PC-3 (cell line): ENCODE data around the gene POLR2E. TPM values are rescaled to one million over a fixed set of nuclear protein-coding genes. Genes with fewer than 3 reads are reported as not detected.

Experiments
- ATAC-seq: fragments of 200-7000 bp; cut with Tn5 transposase; 2 replicates; pipeline ENCODE4 v1.9.1; 2020; ENCODE audit warnings: mild to moderate bottlenecking, moderate library complexity
- BruUV-seq: library from RNA; stranded (reverse); fragments of 400-500 nt; replicated peaks from 2 replicates; lab custom pipeline; 2021; lab: Mats Ljungman, UMichigan
- CTCF ChIA-PET: fragments of 300-600 bp; sonication (Branson Sonifier 250); formaldehyde crosslinking; loops from one replicate; lab custom pipeline; 2022; ENCODE audit warnings: antibody characterized with exemption; lab: Charles Lee
- POLR2A ChIA-PET: fragments of 300-600 bp; sonication (Branson Sonifier 250); formaldehyde crosslinking; loops from one replicate; lab custom pipeline; 2022; ENCODE audit warnings: antibody characterized with exemption; ENCODE audit not compliant: unreplicated experiment; lab: Charles Lee
- DNase-seq: peaks from one replicate; pipeline ENCODE4 v3.0.0-alpha.2; 2015
- H2AFZ ChIP-seq: fragments of 300-600 bp; sonication (generic); 2 replicates; pipeline ENCODE4 v1.6.0; 2016; ENCODE audit warnings: antibody characterized with exemption, low read length
- H3F3A ChIP-seq: fragments of 300-600 bp; sonication (generic); one replicate; pipeline ENCODE4 v1.6.0; 2017; ENCODE audit warnings: antibody characterized with exemption, low read length, control low read depth, mild to moderate bottlenecking; ENCODE audit not compliant: unreplicated experiment
- H3K27ac ChIP-seq: fragments of 300-600 bp; sonication (generic); 2 replicates; pipeline ENCODE4 v1.5.1; 2016; ENCODE audit warnings: mild to moderate bottlenecking, low read length
- H3K27me3 ChIP-seq: fragments of 300-600 bp; sonication (generic); 2 replicates; pipeline ENCODE4 v1.6.1; 2016; ENCODE audit warnings: low read length, mixed read lengths
- H3K36me3 ChIP-seq: fragments of 300-600 bp; sonication (generic); 2 replicates; pipeline ENCODE4 v1.6.1; 2016; ENCODE audit warnings: low read depth, mixed run types, low read length, mixed read lengths
- H3K4me1 ChIP-seq: fragments of 300-600 bp; sonication (generic); 2 replicates; pipeline ENCODE4 v1.5.1; 2016; ENCODE audit warnings: low read length; ENCODE audit not compliant: insufficient read depth
- H3K4me2 ChIP-seq: fragments of 300-600 bp; sonication (generic); 2 replicates; pipeline ENCODE4 v1.6.0; 2016; ENCODE audit warnings: low read length
- H3K4me3 ChIP-seq: fragments of 300-600 bp; sonication (generic); 2 replicates; pipeline ENCODE4 v1.5.1; 2016; ENCODE audit warnings: mild to moderate bottlenecking, low read length, mixed read lengths
- H3K79me2 ChIP-seq: fragments of 300-600 bp; sonication (generic); 2 replicates; pipeline ENCODE4 v1.6.1; 2017; ENCODE audit warnings: low read length, mixed read lengths
- H3K9ac ChIP-seq: fragments of 300-600 bp; sonication (generic); 2 replicates; pipeline ENCODE4 v1.6.0; 2016; ENCODE audit warnings: mild to moderate bottlenecking, low read length
- H3K9me2 ChIP-seq: fragments of 300-600 bp; sonication (generic); replicated peaks from 2 replicates; pipeline ENCODE4 v1.6.1; 2016; ENCODE audit warnings: mixed run types, low read length, mixed read lengths
- H3K9me3 ChIP-seq: fragments of 300-600 bp; sonication (generic); 2 replicates; pipeline ENCODE4 v1.6.1; 2016; ENCODE audit warnings: low read length, mixed read lengths
- H4K20me1 ChIP-seq: fragments of 300-600 bp; sonication (generic); 2 replicates; pipeline ENCODE4 v1.6.1; 2016; ENCODE audit warnings: low read length, mixed read lengths
- CTCF ChIP-seq: fragments of 300-600 bp; sonication (generic); conservative IDR thresholded peaks from 2 replicates; pipeline ENCODE4 v1.5.1; 2017; ENCODE audit warnings: antibody characterized with exemption, low read depth, mild to moderate bottlenecking, low read length
- EZH2 ChIP-seq: fragments of 300-600 bp; sonication (generic); IDR thresholded peaks from one replicate; pipeline ENCODE4 v1.6.1; 2017; ENCODE audit warnings: antibody characterized with exemption, mild to moderate bottlenecking, low read length; ENCODE audit not compliant: unreplicated experiment
- EZH2phosphoT487 ChIP-seq: fragments of 300-600 bp; sonication (generic); IDR thresholded peaks from 2 replicates; pipeline ENCODE4 v1.6.1; 2018; ENCODE audit warnings: mild to moderate bottlenecking, antibody characterized with exemption, low read length, borderline replicate concordance
- intact Hi-C: fragments of 100-400 bp; cut with micrococcal nuclease; formaldehyde crosslinking; loops from 2 replicates; pipeline ENCODE4 v1.9.0; 2023
- total RNA-seq: library from RNA; depleted of rRNA; stranded (reverse); fragments of >200 nt; gene quantifications from 2 replicates; pipeline ENCODE4 v1.2.3, GENCODE V29; 2014

The POLR2E gene
- total RNA-seq, 1 experiment from 2014 or later = 375 TPM

DNA sequence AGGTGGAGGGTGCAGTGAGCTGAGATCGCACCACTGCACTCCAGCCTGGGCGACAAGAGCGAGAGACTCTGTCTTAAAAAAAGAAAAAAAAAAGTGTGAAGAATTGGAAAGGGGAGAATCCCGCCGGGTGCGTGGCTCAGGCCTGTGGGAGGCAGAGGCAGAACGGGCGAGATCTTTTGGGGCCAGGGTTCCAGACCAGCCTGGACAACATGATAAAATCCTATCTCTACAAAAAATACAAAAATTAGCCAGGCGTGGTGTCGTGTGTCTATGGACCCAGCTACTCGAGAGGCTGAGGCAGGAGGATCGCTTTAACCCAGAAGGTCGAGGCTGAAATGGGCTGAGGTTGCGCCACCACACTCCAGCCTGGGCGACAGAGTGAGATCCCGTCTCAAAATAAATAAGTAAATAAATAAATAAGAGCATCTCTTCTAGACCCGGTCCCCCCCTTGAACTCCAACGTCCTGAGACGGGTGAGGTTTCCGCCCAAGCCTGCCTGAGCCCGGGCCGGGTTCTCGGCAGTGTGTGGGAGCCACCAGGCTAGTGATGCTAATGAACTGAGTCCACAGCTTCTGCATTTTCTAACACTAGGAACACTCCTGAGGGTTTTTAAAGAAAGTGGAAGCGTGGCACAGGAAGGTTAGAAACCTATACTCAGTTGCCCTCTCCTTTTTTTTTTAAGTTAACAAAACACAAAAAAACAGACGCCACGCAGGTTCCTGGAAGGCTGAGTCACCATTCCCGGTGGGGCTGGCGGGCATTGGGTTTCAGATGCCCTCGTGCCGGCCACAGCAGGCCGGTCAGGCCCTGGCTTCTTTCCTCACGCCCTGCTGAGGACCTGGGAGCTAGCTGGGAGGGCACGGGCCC, 30.7 kb upstream of the POLR2E start:
- Histone ChIP-seq H3F3A (no peaks in the 10 kb centered on the region), H3K27me3 (no peaks in the 10 kb centered on the region), H3K9me3 (no peaks in the 10 kb centered on the region), H2AFZ (no peak overlapping the region), H3K36me3 (peaks cover 24% of the 10 kb centered on the region), H4K20me1 (peaks cover 8% of the 10 kb centered on the region; the same call in 1 of the 2 replicates), H3K4me2 (no peak overlapping the region), H3K79me2 (peaks cover 23% of the 10 kb centered on the region), H3K27ac (no peak overlapping the region), H3K4me1 (no peaks in the 10 kb centered on the region; the same call in 1 of the 2 replicates), H3K9ac (no peak overlapping the region), H3K4me3 (no peak overlapping the region), H3K9me2 (no peaks in the 10 kb centered on the region)
- TF ChIP-seq CTCF (no peak), EZH2phosphoT487 (no peak)
- ChIA-PET POLR2A (no interaction called here), CTCF (no interaction called here)
- no TSS peak for BruUV-seq
- peak; percentile 12 for DNase-seq
- ATAC-seq = peak; percentile 64
- intact Hi-C loops = no loop called here

GRCh38 chr19:1123885-1124677, 28.9 kb upstream of the POLR2E start:
- CTCF ChIA-PET = no interaction called here
- no peaks in the 10 kb centered on the region for H3K27me3 ChIP-seq
- H4K20me1 ChIP-seq = 0 out of 2 replicates have a peak, but pooled peaks cover 3% of the 10 kb centered on the region
- no peak overlapping the region for H3K4me3 ChIP-seq
- no TSS peak for BruUV-seq
- TF ChIP-seq EZH2 (no peak), EZH2phosphoT487 (no peak), CTCF (no peak)
- intact Hi-C loops = no loop called here
- no peak for ATAC-seq
- no peaks in the 10 kb centered on the region for H3K9me2 ChIP-seq
- no peak overlapping the region for H3K4me2 ChIP-seq
- H3K79me2 ChIP-seq = 0 out of 2 replicates have a peak, but pooled peaks cover 6% of the 10 kb centered on the region
- DNase-seq = no peak
- no peak overlapping the region for H3K27ac ChIP-seq
- H3K36me3 ChIP-seq = peaks cover 24% of the 10 kb centered on the region
- H3K4me1 ChIP-seq = no peaks in the 10 kb centered on the region; the same call in 1 of the 2 replicates
- POLR2A ChIA-PET = no interaction called here
- no peak overlapping the region for H2AFZ ChIP-seq
- no peak overlapping the region for H3K9ac ChIP-seq
- H3K9me3 ChIP-seq = no peaks in the 10 kb centered on the region
- H3F3A ChIP-seq = no peaks in the 10 kb centered on the region
